Lower leg skin (tissue), 4 donors: ENCODE results near the gene SH2D3A. TPM values are rescaled to one million over a fixed set of nuclear protein-coding genes. Genes with fewer than 3 reads are reported as not detected.
"Not testable (repeated sequence)": the region's sequence is repeated elsewhere in the genome, so short reads cannot be mapped to it uniquely, and the experiment has no call there.

ENCODE experiments used
- DNase-seq, 2 donors: peaks; one replicate each; pipeline ENCODE4 v3.0.0-alpha.2; 2019; ENCODE audit warnings: low spot score in 2 of 2
- H3K4me3 ChIP-seq: fragments of 200-600 bp; sonication (generic); 2 replicates; pipeline ENCODE4 v1.5.1; 2017; ENCODE audit warnings: mild to moderate bottlenecking, low read depth; ENCODE audit not compliant: poor library complexity, severe bottlenecking
- CTCF ChIP-seq, 3 donors: fragments of 450-650 bp; IDR thresholded peaks; one replicate each; pipeline ENCODE4 v1.5.1; 2016; ENCODE audit warnings: antibody characterized with exemption in 3 of 3, mild to moderate bottlenecking in 3 of 3, moderate library complexity in 2 of 3
- POLR2A ChIP-seq, 2 donors: fragments of 450-650 bp; IDR thresholded peaks; one replicate each; pipeline ENCODE4 v1.6.1; 2016 to 2017; ENCODE audit warnings: antibody characterized with exemption in 2 of 2, mild to moderate bottlenecking in 1 of 2, moderate library complexity in 1 of 2
- WGBS, 2 donors: methylation state at CpG; one replicate each; pipeline ENCODE4 v1.1.5; 2018; 5-methylcytosine and 5-hydroxymethylcytosine counted together
- intact Hi-C: fragments of 100-400 bp; cut with DNase I; formaldehyde crosslinking; loops from one replicate; pipeline ENCODE4 v1.15.0; 2023; ENCODE audit warnings: low total_unique reads
- total RNA-seq, 4 donors: library from RNA; depleted of rRNA; stranded (reverse); fragments of >200 nt; gene quantifications; one replicate each; pipeline ENCODE4 v1.1.0, GENCODE V29; 2016

Gene SH2D3A
- total RNA-seq, 4 donors from 2014 or later: 53.0 to 142 (median 62.3) TPM

DNA sequence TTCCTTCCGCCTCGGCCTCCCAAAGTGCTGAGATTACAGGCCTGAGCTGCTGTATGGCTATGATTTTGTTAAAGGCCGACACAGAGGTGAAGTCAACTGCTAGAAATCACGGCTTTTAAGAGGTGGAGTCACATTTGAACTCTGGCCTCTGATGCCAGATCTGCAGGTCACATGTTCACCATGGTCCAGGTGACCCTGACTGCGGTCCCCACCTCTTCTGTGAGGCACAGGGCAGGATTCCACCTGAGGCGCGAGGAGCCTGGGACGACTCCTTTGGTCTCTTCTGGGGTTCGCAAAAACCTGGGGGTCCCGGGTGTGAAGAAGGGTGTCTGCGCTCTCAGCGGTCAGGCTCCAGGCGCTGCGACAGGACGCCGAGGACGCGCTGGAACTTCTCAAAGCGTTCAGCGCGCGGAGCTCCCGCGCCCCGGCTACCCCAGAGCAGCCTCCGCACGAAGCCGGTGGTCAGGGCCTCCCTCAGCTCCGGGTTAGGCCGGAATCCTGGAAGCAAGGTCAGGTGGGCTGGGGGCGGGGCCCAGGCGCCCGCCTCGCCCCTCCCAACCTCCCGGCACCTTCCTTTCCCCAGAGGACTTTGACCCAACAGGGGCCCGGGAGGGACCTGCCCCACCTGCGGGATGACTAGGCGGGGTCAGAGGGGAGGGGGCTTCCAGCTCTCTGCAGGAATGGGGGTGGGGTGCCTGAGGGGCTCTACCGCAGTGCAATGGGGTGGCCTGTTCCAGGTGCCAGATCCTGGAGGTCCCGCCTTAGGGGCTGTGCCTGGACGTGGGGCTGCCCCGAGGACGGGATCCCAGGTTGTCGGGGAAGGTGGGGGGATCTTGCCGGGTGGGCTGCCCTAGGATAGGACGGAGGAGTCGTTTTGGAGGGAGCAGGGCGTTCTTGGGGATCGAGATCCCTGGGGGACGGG lies 14.7 kb downstream of the SH2D3A start:
- H3K4me3 ChIP-seq: no peak overlapping the region
- 74 to 78% methylated on average over 49 to 50 of the region's 50 CpGs for WGBS, 2 donors
- TF ChIP-seq CTCF (IDR thresholded peaks at IDR 0.05): no peak
- TF ChIP-seq POLR2A (IDR thresholded peaks at IDR 0.05): no peak
- intact Hi-C loops: no loop called here
- peak in 1 of 2 donors; percentile 82 for DNase-seq

- 91 to 92% methylated on average over 16 of the region's 16 CpGs for WGBS, 2 donors
- TF ChIP-seq POLR2A (IDR thresholded peaks at IDR 0.05) (no peak), CTCF (IDR thresholded peaks at IDR 0.05) (no peak)
- H3K4me3 ChIP-seq: no peak overlapping the region
- intact Hi-C loops: no loop called here
- no peak for DNase-seq
Observed at GRCh38 chr19:6751189-6751588, 16.0 kb downstream of the SH2D3A start.

DNA sequence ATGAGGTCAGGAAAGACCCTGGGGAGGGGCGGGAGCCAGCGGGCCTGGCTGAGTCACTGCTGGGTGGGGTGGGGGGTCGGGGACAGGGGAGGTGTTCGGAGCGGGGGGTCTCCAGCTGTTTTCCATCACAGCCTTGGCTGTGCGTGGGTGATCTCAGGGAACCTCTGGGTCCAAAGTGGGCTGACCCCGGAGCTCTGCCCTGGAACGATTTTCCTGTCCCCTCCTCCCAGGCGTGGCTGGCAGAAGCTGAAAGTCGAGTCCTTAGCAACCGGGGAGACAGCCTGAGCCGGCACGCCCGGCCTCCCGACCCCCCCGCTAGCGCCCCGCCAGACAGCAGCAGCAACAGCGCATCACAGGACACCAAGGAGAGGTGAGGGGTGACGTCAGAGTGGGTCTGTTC lies 17.2 kb downstream of the SH2D3A start:
- H3K4me3 ChIP-seq: no peak overlapping the region
- TF ChIP-seq CTCF (IDR thresholded peaks at IDR 0.05): no peak
- DNase-seq: peak in 1 of 2 donors; percentile 90
- intact Hi-C loops: no loop called here
- WGBS, 2 donors: 37 to 48% methylated on average over 15 to 17 of the region's 20 CpGs

GRCh38 chr19:6748543-6748942 lies 18.7 kb downstream of the SH2D3A start:
- 66 to 69% methylated on average over 10 of the region's 10 CpGs for WGBS, 2 donors
- intact Hi-C loops, H3K4me3 ChIP-seq: not testable (repeated sequence)
- DNase-seq: peak in 1 of 2 donors; percentile 89

DNA sequence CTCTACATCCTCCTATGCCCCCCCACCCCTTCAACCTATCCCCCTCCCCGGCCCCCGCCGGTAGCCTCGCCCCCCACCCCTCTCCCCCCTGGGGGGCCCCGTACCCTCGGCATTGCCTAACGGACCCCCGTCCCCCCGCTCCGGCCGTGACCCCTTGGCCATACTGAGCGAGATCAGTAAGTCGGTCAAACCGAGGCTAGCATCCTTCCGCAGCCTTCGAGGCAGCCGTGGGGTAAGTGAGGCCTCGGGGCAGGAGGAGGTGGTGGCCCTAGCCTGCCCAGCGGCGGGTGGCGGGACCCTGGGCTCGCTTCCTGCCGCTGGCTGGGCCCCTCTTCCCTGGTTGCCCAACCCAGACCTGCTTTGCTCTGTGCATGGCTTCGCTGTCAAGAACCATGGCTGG lies 21.3 kb downstream of the SH2D3A start:
- intact Hi-C loops: no loop called here
- 89 to 94% methylated on average over 21 to 22 of the region's 24 CpGs for WGBS, 2 donors
- peak in 1 of 2 donors; percentile 76 for DNase-seq
- no peak overlapping the region for H3K4me3 ChIP-seq
- TF ChIP-seq POLR2A (IDR thresholded peaks at IDR 0.05) (no peak), CTCF (IDR thresholded peaks at IDR 0.05) (no peak)

DNA sequence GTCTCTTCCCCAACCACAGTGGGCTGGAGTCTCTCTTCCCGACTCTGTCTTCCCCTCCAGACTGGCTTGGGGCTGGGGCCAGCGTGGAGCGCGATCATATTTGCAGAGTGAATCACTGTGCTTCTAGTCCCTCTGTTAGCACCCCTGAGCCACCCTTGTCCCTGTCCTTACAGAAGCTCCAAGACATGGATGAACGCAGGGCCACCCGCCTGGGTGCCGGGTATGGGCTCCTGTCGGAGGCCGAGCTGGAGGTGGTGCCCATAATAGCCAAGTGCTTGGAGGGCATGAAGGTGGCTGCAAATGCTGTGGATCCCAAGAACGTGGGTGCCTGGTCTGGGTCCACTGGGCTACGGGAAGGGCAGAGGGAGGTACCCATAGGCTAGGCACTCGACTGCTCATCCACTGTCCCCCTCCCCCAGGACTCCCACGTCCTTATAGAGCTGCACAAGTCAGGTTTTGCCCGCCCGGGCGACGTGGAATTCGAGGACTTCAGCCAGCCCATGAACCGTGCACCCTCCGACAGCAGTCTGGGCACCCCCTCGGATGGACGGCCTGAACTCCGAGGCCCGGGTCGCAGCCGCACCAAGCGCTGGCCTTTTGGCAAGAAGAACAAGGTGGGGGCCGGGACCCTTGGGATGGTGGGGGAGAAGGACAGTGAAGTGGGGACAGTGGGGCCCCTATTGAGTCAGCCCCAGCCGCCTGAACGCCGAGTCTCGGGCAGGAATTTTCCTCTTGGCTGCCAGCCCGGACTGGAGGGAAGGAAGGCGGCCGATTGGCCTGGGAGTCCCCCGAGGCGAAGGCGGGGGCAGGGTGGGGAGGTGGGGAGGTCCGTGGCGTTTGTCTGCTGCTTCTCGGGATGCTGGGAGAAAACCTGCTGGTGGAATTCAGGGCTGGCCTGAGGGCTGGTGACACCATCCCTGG lies 22.6 kb downstream of the SH2D3A start:
- no peak for TF ChIP-seq CTCF (IDR thresholded peaks at IDR 0.05)
- TF ChIP-seq POLR2A (IDR thresholded peaks at IDR 0.05): no peak
- 15 to 25% methylated on average over 40 to 41 of the region's 41 CpGs for WGBS, 2 donors
- peak; percentile 76 to 96 for DNase-seq
- no peak overlapping the region for H3K4me3 ChIP-seq
- intact Hi-C loops: no loop called here
